HG03064 (cell line): ENCODE measurements around the gene EIF2A.

Experiments used
- ATAC-seq: cut with Tn5 transposase; IDR thresholded peaks from one replicate; pipeline ENCODE4 v1.9.1; 2021; ENCODE audit warnings: low read depth; ENCODE audit not compliant: unreplicated experiment

Gene EIF2A

DNA sequence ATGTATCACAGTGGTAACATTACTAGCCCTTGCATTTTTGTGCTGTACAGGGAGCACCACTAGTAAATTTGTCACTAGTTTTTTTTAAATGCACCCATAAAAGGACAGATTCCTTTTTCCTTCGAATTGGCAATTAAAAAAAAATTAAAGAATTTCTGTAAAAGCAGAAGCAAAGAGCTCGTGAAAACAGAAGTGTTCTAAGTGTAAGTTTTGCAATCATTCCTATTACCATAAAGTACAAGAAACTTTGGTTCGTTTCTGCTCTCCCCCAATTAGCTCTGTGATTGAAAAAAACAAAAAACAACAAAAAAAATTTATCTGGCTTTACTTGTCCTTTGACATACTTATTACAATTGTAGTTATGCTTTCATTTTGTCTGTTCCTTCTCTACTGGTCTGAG, 5.6 kb upstream of the EIF2A start:
- ATAC-seq, result no peak

DNA sequence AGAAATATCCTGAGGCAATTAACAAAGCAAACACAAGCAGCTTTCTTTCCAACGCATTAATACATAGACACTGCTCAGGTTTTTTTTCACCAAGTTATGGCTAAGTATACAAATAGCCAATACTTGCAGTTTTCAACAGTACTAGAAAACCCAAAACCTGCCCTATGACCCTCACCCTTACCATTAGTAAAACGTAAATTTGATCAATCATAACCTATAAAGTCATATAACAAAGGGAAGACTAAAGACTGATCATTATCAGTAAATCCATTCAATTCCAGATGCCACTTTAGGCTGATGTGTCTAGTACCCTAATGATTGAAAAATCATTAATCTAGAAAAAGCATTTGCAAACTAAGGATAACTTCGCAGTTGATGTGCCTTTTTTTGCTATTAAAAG, 3.5 kb upstream of the EIF2A start:
- ATAC-seq, result no peak

DNA sequence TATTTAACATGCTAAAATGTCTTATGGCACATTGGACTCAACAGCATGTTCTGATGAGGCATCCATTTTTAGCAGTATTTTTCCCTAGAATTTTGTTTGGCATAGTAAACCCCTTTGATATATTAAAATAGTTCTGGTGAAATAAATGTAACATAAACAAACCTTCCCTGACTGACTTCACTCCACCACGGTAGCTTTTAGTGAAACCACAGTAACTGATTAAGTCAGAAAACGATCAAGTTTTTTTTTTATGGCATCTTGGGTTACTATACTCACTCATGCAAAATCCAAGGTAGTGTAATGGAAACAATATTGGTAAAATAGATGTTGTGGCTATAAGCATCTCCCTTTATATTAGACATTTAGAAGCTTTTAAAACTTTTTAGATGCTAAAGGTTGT, 3.1 kb upstream of the EIF2A start:
- no peak for ATAC-seq

DNA sequence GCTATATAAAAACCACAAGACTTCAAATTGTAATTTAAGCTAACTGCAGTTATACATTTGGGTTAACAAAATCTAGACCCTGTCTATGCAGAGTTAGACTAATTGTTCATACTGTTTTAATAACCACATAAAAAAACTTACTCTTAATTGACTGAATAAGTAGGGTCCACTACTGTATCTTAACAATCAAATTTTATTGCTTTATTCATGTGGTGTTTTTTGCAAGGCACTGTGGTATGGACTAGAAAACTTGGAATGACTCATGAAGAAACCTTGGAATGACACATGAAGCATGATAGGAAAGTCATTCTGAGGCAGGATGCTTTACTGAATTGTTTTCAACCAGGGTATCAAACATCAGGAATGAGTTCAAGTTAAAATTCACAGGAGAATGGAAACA, 2.5 kb upstream of the EIF2A start:
- ATAC-seq, result no peak

DNA sequence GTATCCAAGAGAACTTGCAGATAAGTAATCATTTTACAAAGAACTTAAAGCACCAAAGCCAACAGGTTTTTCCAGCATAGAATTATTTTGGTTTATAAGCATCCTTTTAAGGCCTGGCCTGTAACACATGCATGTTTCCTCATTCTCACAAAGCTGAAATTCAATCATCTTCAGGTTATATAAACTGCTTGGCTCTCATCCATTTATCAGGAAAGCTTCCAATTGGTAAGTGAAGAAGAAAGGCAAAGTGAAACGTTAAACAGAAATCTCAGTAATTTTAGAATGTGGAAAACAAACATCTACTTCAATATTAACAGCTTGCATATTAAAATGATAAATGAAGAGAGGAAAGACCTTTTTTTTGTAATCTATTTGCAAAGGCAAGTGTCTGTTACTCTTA, 1.9 kb upstream of the EIF2A start:
- no peak for ATAC-seq

DNA sequence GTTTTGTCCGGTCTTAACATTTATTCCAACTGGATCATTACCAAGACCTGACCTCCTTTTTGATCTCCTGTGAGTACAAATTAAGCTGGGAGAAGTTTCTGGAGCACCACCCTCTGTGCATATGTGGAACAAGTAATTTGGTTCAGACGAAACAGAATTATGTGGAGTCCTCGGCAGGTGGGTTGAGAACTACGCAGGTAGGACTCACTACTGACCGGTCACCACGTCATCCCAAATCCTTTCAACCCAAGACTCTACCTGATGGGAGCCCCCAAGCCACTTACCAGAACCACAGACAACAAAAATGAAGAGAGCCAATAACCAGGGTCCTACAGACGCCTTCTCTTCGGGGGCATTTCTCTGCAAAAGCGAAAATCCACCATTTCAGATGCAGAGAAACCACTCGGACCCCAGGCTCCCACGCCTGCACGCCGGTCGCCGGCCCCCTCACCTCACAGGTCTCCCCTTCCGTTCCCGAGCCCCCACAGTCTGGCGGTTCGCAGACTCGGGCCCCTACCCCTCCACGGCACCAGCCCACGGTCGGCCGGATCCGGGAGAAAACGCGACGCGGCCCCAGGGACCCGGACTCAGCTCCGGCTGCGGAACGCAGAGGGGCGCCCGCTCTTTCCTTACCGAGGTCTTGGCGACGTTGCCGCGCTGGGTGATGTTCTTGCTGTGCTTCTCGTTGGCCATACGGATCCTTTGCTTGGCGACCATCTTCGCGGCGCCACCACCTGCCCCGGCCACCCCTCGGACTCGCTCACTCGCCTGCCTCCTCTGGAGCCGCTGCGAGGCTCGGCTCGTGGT, 965 bp upstream of the EIF2A start:
- peak; percentile 14 for ATAC-seq

DNA sequence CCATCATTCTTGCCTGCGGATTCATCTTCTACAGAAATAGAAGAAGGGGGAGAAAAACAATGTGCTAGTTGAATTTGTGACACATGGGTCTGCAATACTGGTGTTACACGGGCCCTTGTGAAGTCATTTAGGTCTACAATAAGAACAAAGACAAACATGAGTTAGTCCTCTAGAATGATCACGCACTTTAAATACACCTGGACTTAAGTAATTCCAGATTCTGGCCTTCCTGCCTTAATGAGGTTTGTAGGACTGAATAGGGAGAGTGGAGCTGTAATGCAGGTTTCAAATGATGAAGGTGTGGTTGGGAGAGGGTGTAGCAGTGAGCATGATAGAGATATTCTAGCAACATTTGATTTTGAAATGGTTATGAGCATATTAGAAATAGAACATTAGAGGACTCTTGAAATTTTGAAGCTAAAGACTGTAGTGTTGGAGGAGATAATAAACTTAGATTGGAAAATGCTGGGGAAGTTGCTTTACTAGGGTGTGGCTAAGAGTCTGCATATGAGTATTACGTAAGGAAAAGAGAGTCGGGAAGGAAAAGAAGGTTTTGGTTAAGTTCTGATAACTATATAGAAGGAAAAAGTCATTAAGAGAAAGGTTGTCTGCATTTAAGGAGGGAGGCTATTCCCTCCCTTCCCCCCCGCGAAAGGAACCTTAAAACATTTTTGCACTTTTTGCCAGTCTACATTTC, 606 bp downstream of the EIF2A start:
- ATAC-seq, result no peak

DNA sequence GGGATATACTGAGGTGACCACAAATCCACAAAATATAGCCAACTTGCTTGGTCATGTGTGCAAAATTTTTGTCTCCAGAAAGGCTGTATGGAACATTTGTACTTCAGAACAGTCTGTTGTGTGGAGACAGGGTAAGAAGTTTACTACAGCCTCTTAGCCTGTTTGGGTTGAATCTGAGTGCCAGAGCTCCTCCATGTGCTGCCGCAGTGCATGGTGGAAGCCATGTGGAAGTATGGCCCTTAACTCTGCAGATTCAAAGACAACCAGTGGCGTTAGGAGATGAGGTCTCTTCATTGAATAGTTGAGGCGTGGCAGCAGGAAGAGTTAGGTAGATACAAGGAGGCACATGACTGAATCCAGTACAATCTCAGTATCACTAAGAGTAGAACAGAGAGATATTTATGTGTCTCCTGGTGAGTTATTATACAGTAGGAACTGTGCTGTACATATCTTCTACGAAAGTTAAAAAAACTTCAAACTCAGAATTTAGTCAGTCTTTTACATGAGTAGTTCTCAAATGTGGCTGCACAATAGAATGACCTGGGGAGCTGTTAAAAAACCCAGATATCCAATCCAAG, 9.4 kb downstream of the EIF2A start:
- no peak for ATAC-seq

DNA sequence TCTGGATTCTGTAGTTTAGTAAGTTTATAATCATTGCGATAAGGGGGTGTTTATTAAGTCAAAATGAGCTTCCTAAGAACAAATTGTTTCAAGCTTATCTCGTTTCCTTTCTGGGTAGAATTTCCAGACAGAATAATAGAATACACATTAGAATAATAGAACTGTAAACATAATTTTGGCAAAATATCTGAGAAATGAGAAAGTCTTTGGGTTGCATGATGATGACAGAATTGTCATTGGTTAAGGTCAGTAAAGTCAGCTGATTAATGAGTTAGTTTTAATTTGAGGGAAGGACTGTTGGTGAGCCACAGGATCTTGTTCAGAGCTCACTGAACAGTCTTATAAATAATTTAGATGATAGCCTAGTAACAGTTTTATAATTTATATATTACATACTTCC, 10.2 kb downstream of the EIF2A start:
- ATAC-seq, result no peak

DNA sequence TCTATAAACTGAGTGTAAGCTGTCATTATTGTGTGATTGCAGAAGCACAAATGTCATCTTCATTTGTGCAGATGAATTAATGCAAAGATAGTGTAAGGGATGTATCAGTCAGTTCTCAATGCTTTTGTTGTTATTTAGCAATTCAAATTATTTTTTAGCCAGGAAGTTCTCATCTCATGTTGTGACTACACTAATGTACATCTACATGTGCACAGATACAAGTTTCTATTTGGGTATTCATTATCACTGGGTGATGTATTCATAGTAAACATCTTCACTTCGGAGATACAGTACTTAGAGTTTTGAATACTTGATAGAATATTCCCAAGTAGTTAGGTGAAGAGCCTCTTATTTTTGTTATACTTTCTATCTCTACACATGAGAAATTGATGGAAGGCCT, 11.1 kb downstream of the EIF2A start:
- ATAC-seq, result no peak

DNA sequence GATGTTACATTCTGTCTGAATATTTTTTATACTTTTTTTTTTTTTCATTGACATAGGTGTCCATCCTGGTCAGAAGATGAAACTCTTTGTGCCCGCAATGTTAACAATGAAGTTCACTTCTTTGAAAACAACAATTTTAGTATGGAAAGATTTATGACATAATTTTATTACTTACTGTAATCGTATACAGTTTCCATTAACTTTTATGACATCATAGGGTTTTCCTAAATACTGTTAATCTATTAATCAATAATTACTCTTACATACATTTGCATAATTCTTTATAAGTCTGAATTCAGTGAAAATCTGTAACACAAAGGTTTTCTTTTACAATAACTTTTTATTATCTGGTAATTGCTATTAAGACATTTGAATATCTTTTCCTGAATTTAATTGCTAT, 17.7 kb downstream of the EIF2A start:
- ATAC-seq, result no peak

DNA sequence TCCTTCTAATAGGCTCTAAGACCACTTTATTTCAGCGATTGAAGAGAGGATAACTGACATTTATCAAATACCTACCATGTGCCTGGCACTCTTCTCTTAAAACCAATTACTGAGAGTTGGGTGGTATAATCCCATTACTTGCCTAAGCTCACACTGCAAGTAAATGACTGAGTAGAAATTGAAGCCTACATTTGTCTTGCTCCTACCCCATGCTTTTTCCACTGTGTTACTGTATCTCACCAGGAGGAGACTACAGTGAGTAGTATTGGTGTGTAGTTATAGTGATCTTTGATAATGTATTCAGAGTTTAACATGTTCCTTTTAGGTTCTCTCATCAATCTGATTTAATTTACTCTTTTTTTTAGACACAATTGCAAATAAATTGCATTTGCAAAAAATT, 20.7 kb downstream of the EIF2A start:
- ATAC-seq, result no peak

DNA sequence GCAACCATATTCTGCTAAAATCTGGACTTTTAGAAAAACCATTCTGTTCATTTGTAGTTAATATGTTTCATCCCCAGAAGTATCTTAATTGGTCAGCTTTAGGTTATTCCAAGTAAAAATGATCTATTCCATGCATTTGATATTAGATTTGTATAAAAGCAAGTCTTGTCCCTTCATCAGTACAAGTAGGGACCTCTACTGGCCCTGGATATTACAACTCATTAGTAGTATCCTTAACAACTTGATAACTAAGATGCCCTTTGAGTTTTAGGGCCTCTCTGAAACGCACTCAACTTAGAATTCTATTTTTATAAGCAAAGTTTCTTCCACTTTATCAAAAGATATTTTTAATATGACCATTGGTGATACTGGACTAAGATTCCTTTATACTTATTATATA, 31.3 kb downstream of the EIF2A start:
- ATAC-seq, result no peak

DNA sequence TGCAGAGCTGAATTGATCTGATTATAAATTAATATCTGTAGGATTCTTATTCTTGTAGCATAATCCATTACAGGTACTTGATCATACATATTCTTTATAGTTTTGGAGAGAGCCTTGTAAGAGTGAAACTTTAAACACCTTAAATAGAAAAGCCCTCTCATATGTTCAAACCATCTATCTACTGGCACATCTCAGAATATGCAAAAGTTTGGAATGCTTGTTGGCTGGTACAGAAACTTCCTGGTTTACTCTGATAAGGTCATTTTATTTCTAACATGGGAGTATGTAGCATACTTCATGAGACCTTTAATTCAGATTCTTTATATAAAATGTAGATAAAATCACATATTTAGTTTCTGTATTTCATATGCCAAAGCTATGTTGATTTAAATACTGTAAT, 34.6 kb downstream of the EIF2A start:
- ATAC-seq, result no peak

DNA sequence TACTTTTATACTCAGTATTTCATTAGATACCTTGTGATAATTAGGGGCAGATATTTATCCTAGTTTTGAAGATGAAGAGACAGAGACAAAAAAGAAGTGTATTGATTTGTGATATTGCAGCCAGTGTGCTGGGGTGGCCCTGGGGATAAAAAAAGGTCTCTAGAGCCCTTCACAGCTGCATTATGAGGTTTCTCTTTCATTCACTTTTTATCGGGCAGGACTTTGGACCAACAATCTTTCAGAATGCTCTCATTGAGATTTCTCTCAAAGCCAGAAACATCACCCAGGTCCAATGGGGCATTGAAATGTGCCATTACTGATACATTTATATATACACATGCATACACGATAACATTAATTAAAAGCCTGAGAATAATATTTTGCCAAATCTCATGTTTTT, 36.0 kb downstream of the EIF2A start:
- peak; percentile 76 for ATAC-seq

DNA sequence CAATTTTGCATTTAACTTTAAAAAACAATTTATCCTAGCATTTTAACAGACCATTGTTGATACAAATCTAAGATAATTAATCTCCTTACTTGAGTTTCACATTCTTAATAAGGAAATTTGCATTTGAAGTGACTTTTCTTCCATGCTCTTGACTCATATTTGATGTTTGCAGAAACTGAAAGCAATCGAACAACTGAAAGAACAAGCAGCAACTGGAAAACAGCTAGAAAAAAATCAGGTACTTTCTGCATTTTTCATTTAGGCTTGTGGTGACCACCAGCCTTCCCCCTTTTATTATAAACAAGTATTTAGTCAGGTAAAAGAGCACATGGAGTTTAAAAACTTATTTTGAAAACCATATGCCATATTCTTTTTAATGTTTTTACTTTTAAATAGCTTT, 36.4 kb downstream of the EIF2A start:
- ATAC-seq, result peak; percentile 70

DNA sequence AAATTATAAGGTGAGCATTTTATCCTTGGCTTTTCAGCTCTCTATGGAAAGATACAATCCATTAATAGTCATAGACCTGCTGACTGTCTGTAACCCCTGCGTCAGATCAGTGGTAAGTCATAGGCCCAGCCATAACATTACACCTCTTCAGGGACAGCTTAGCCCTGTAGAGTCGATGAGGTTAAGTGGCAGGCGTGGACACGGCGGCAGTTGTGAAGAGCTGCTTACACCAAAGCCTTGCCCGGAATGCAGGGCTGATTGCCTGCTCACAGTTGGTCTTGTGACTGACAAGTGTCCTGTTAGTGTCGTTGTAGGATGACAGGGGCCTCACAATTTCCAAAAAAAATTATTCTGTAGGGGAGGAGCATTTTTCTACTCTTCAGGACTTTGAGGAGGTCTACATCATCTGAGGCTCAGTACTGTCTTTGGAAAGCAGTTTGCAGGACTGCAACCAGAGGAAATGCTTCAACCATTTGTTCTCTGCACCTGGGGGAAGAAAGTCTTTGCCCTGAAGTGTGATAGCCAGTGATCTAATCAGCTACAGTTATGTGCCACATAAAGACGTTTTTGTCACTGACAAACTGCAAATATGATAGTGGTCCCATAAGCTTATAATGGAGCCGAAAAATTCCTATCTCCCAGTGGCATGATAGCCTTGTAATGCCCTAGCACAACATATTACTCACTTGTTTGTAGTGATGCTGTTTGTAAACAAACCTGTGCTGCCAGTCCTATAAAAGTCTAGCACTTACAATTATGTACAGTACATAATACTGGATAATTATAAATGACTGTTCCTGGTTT, 41.6 kb downstream of the EIF2A start:
- no peak for ATAC-seq

DNA sequence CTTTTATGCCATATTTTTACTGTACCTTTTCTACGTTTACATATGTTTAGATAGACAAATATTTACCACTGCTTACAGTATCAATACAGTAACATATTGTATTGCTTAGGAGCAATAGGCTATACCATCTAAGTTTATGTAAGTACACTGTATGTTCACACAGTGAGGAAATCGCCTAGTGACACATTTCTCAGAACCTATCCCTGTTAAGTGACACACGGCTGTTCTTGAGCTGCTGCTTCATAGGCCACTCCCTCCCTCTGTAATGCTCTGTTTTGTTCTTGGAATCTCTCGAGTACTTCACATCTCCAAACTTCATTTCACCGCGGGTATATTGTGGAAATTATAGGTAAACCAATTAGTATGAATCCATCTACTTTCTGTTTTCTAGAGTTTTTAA, 43.2 kb downstream of the EIF2A start:
- ATAC-seq, result no peak

DNA sequence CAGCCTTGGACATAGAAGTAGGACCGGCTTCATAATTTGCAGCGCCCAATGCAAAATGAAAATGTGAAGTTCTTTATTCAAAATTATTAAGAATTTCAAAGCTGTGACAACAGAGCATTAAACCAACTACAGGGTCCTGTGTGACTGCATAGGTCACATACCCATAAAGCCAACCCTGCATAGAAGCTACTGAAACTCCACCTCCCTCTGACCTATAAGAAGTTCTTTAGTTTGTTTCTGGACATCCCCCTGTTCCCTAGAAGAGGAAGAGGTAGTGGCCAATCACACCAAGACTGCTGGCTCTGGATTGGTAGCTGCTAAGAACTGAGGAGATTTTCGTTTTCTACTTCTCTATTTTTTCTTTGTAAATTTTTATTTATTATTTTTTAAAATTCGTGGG, 47.6 kb downstream of the EIF2A start:
- ATAC-seq, result no peak

DNA sequence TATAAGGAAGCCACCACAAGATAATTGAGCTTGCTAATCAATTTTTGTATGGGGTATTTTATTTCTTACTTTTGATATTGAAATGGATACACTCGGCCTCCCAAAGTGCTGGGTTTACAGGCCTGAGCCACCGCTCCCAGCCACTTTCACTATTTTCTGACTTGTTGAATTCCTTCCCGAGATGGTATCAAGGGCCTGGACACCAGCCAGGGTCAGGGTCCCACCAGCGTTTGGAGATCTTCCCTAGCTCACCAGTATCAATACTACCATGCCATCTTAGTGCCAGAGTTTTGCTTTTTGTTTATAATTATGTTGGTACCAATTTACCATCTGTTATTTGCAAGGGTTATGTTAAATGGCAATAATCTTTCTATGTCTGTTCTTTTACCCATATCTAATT, 51.1 kb downstream of the EIF2A start:
- no peak for ATAC-seq

DNA sequence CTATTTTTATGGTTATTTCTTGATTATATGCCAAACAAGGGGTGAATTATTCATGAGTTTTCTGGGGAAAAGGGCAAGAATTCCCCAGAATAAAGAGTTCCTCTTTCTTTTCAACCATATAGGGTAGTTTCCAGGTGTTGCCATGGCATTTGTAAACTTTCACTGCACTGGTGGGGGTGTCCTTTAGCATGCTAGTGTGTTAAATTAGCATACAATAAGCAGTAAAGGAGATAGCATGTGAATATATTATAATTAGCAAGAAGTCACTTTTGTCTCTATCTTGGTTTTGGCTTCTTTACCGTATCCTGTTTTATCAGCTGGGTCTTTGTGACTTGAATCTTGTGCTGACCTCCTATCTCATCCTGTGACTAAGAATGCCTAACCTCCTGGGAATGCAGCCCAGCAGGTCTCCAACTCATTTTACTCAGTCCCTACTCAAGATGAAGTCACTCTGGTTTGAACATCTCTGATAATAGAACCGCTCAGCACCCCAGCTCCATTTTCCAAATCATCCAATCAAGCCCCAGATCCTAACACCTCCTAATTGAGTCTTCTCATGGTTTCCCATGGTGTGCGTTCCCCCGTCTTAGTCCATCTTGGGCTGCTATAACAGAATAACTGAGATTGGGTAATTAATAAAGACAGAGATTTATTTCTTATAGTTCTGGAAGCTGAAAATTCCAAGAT, 53.2 kb downstream of the EIF2A start:
- no peak for ATAC-seq
